ENCODE results near the gene NDUFB2. TPM values are rescaled to one million over a fixed set of nuclear protein-coding genes. Genes with fewer than 3 reads are reported as not detected.

The NDUFB2 gene
- total and polyA plus RNA-seq, 2 donors (not counting 3 experiments of a cell fraction or from before 2014, with no cell fraction given), result 197 to 1,075 TPM

GRCh38 chr7:140680886-140681285 is 15.6 kb upstream of the NDUFB2 start:
- POLR2A ChIA-PET, result no interaction called here
- H3K9me1 ChIP-seq (replicated peaks; ENCODE audit: control insufficient read depth, extremely low read depth, insufficient read depth, low read length), result no peaks in the 10 kb centered on the region
- no peak overlapping the region for H3K9ac ChIP-seq (replicated peaks; ENCODE audit: extremely low read depth, insufficient read depth, low read length)
- no TSS peak for BruUV-seq (replicated peaks)
- H3K4me1 ChIP-seq (ENCODE audit: control insufficient read depth, extremely low read depth, insufficient read depth, low read length), result no peaks in the 10 kb centered on the region
- no peaks in the 10 kb centered on the region for H3K79me2 ChIP-seq (ENCODE audit: control insufficient read depth, insufficient read depth, low read length)
- intact Hi-C loops (cut with micrococcal nuclease) (no loop called here), dilution Hi-C loops (cut with MboI; ENCODE audit: extremely low pct_ligation_motif_present, low sequenced_read_pairs) (no loop called here)
- FAIRE-seq (no peak), DNase-seq (ENCODE audit: low read depth, low spot score) (no peak)
- no peak overlapping the region for H3K4me2 ChIP-seq (ENCODE audit: insufficient read depth, low read length)
- H2AFZ ChIP-seq (ENCODE audit: low read depth, low read length), result no peak overlapping the region
- no peak overlapping the region for H3K4me3 ChIP-seq (replicated peaks in 1 of 3; ENCODE audit: insufficient read depth in 1 of 3, low read depth in 1 of 3, low read length in 3 of 3)
- H3K27me3 ChIP-seq (ENCODE audit: control insufficient read depth in 2 of 2, insufficient read depth in 2 of 2, low read length in 2 of 2), result no peaks in the 10 kb centered on the region
- no peak overlapping the region for H3K27ac ChIP-seq (ENCODE audit: insufficient read depth, low read depth, low read length)
- H3K9me3 ChIP-seq (replicated peaks; ENCODE audit: control insufficient read depth, insufficient read depth, low read length), result no peaks in the 10 kb centered on the region
- peaks cover 0 to 7% of the 10 kb centered on the region in 2 experiments for H3K36me3 ChIP-seq (ENCODE audit: control insufficient read depth in 2 of 2, extremely low read depth in 1 of 2, insufficient read depth in 2 of 2, low read length in 2 of 2)
- no peak for TF ChIP-seq JUN (IDR thresholded peaks at IDR 0.05; ENCODE audit: borderline replicate concordance, insufficient read depth, insufficient read length, low read depth)
- no peak for TF ChIP-seq CTCF (IDR thresholded peaks at IDR 0.05; ENCODE audit: extremely low read depth in 1 of 2, insufficient read depth in 1 of 2, low read depth in 1 of 2, low read length in 2 of 2)
- TF ChIP-seq GATA2 (IDR thresholded peaks at IDR 0.05; ENCODE audit: insufficient read depth, insufficient read length, low read depth, low read length), result no peak
- TF ChIP-seq FOS (IDR thresholded peaks at IDR 0.05; ENCODE audit: borderline replicate concordance, insufficient read depth, low read length), result no peak
- no peak for TF ChIP-seq POLR2A (IDR thresholded peaks at IDR 0.05; ENCODE audit: low read depth, low read length)
- no peak for TF ChIP-seq EZH2 (IDR thresholded peaks at IDR 0.05; ENCODE audit: borderline replicate concordance, low read depth, low read length, severe bottlenecking)
- TF ChIP-seq POLR2AphosphoS5 (IDR thresholded peaks at IDR 0.05; ENCODE audit: insufficient read depth, low read depth, low read length), result no peak
- no peak for TF ChIP-seq MYC (IDR thresholded peaks at IDR 0.05; ENCODE audit: low read depth, low read length)
- CTCF ChIA-PET, result interaction anchor here (1.0 kb wide), 1 partner anchor 1057 kb away, joined by 3 read pairs; the partner anchor contains the start of gene SSBP1
- no peaks in the 10 kb centered on the region for H4K20me1 ChIP-seq (replicated peaks; ENCODE audit: control insufficient read depth, extremely low read depth, insufficient read depth, low read length)
